Neural cell (in vitro differentiated cells): ENCODE measurements around the gene VIM. TPM values are rescaled to one million over a fixed set of nuclear protein-coding genes. Genes with fewer than 3 reads are reported as not detected.

Experiments used
- H2AFZ ChIP-seq: fragments of 200-600, 300-800 bp; sonication (generic), shearing (Covaris generic); 2 replicates; pipeline ENCODE4 v1.6.0; 2014; ENCODE audit warnings: low read depth, mild to moderate bottlenecking, antibody characterized with exemption, low read length, moderate library complexity
- H3F3A ChIP-seq: fragments of 200-600 bp; shearing (Covaris generic); 2 replicates; pipeline ENCODE4 v1.6.1; 2016; ENCODE audit warnings: mild to moderate bottlenecking, moderate library complexity, mixed read lengths, antibody characterized with exemption, low read length; ENCODE audit not compliant: insufficient read depth, poor library complexity, severe bottlenecking
- H3K27ac ChIP-seq: fragments of 200-600, 300-800 bp; sonication (generic), shearing (Covaris generic); 2 replicates; pipeline ENCODE4 v1.5.1; 2014; ENCODE audit warnings: mild to moderate bottlenecking, low read length, moderate library complexity
- H3K27me3 ChIP-seq: fragments of 300-800, 200-600 bp; sonication (generic), shearing (Covaris generic); 2 replicates; pipeline ENCODE4 v1.6.0; 2014; ENCODE audit warnings: mild to moderate bottlenecking, low read depth, low read length, moderate library complexity; ENCODE audit not compliant: insufficient read depth
- H3K36me3 ChIP-seq: fragments of 300-800, 200-600 bp; sonication (generic), shearing (Covaris generic); 2 replicates; pipeline ENCODE4 v1.5.1; 2014; ENCODE audit warnings: mild to moderate bottlenecking, antibody characterized with exemption, low read length, moderate library complexity; ENCODE audit not compliant: insufficient read depth
- H3K4me2 ChIP-seq: fragments of 300-800, 200-600 bp; sonication (generic), shearing (Covaris generic); 2 replicates; pipeline ENCODE4 v1.6.0; 2014; ENCODE audit warnings: mild to moderate bottlenecking, low read length
- H3K4me3 ChIP-seq: fragments of 300-800, 200-600 bp; sonication (generic), shearing (Covaris generic); 2 replicates; pipeline ENCODE4 v1.5.1; 2014; ENCODE audit warnings: mild to moderate bottlenecking, low read length, moderate library complexity
- H3K79me2 ChIP-seq: fragments of 200-600 bp; shearing (Covaris generic); replicated peaks from 2 replicates; pipeline ENCODE4 v1.6.0; 2014; ENCODE audit warnings: mild to moderate bottlenecking, low read length, moderate library complexity; ENCODE audit not compliant: insufficient read depth
- H3K9ac ChIP-seq: fragments of 300-800, 200-600 bp; sonication (generic), shearing (Covaris generic); 2 replicates; pipeline ENCODE4 v1.6.1; 2016; ENCODE audit warnings: mild to moderate bottlenecking, low read length, mixed read lengths
- H3K9me2 ChIP-seq: fragments of 200-600 bp; shearing (Covaris generic); 2 replicates; pipeline ENCODE4 v1.6.1; 2016; ENCODE audit warnings: mild to moderate bottlenecking, low read length, mixed read lengths; ENCODE audit not compliant: insufficient read depth
- H3K9me3 ChIP-seq: fragments of 200-600, 300-800 bp; sonication (generic), shearing (Covaris generic); 2 replicates; pipeline ENCODE4 v1.6.1; 2016; ENCODE audit warnings: mild to moderate bottlenecking, mixed run types, low read length, moderate library complexity, mixed read lengths
- H4K20me1 ChIP-seq: fragments of 200-600 bp; shearing (Covaris generic); 2 replicates; pipeline ENCODE4 v1.6.1; 2016; ENCODE audit warnings: mild to moderate bottlenecking, mixed run types; ENCODE audit not compliant: insufficient read depth
- EP300 ChIP-seq: fragments of 450-650 bp; conservative IDR thresholded peaks from 2 replicates; pipeline ENCODE4 v1.6.1; 2014; ENCODE audit warnings: antibody characterized with exemption, mild to moderate bottlenecking, moderate library complexity; ENCODE audit not compliant: poor library complexity, severe bottlenecking
- EZH2 ChIP-seq: fragments of 200-600, 300-800 bp; shearing (Covaris generic), sonication (generic); IDR thresholded peaks from 2 replicates; pipeline ENCODE4 v1.6.1; 2014; ENCODE audit warnings: antibody characterized with exemption, low read length, borderline replicate concordance, mild to moderate bottlenecking; ENCODE audit not compliant: insufficient read depth, poor library complexity, severe bottlenecking
- MXI1 ChIP-seq: fragments of 450-650 bp; conservative IDR thresholded peaks from 2 replicates; pipeline ENCODE4 v1.6.1; 2014; ENCODE audit warnings: antibody characterized with exemption, mild to moderate bottlenecking; ENCODE audit not compliant: poor library complexity, severe bottlenecking
- POLR2AphosphoS5 ChIP-seq: IDR thresholded peaks from 2 replicates; pipeline ENCODE4 v1.6.1; 2012
- RAD21 ChIP-seq: fragments of 450-650 bp; conservative IDR thresholded peaks from 2 replicates; pipeline ENCODE4 v1.6.1; 2014; ENCODE audit warnings: antibody characterized with exemption, mild to moderate bottlenecking, moderate library complexity
- REST ChIP-seq: IDR thresholded peaks from 2 replicates; pipeline ENCODE4 v1.6.1; 2012; ENCODE audit warnings: borderline replicate concordance
- SMC3 ChIP-seq: fragments of 450-650 bp; conservative IDR thresholded peaks from 2 replicates; pipeline ENCODE4 v1.6.1; 2014; ENCODE audit warnings: antibody characterized with exemption, mild to moderate bottlenecking, moderate library complexity; ENCODE audit not compliant: poor library complexity
- TAF1 ChIP-seq: IDR thresholded peaks from 2 replicates; pipeline ENCODE4 v1.6.1; 2012; ENCODE audit warnings: low read depth
- polyA plus RNA-seq: library from polyadenylated mRNA; depleted of rRNA; stranded (reverse); fragments of >200 nt; gene quantifications from 2 replicates; pipeline ENCODE4 v1.2.3, GENCODE V29; 2014
- TF ChIP-seq, protein P1 (sequence below): fragments of 450-650 bp; IDR thresholded peaks from 2 replicates; pipeline ENCODE4 v1.5.1; 2014; ENCODE audit warnings: antibody characterized with exemption, mild to moderate bottlenecking, moderate library complexity; ENCODE audit not compliant: poor library complexity, severe bottlenecking

Gene VIM
- polyA plus RNA-seq, 1 donor from 2014 or later, result 170 TPM

- H3K9ac ChIP-seq, result no peak overlapping the region
- H2AFZ ChIP-seq, result no peak overlapping the region
- no peaks in the 10 kb centered on the region for H3K79me2 ChIP-seq
- no peak overlapping the region for H3K4me2 ChIP-seq
- H3K4me3 ChIP-seq, result no peak overlapping the region
- no peak overlapping the region for H3K27ac ChIP-seq
- no peaks in the 10 kb centered on the region for H3F3A ChIP-seq
- no peak for TF ChIP-seq TAF1
- TF ChIP-seq REST, result no peak
- TF ChIP-seq RAD21, result no peak
- TF ChIP-seq EP300, result no peak
- TF ChIP-seq SMC3, result no peak
- TF ChIP-seq, protein P1, sequence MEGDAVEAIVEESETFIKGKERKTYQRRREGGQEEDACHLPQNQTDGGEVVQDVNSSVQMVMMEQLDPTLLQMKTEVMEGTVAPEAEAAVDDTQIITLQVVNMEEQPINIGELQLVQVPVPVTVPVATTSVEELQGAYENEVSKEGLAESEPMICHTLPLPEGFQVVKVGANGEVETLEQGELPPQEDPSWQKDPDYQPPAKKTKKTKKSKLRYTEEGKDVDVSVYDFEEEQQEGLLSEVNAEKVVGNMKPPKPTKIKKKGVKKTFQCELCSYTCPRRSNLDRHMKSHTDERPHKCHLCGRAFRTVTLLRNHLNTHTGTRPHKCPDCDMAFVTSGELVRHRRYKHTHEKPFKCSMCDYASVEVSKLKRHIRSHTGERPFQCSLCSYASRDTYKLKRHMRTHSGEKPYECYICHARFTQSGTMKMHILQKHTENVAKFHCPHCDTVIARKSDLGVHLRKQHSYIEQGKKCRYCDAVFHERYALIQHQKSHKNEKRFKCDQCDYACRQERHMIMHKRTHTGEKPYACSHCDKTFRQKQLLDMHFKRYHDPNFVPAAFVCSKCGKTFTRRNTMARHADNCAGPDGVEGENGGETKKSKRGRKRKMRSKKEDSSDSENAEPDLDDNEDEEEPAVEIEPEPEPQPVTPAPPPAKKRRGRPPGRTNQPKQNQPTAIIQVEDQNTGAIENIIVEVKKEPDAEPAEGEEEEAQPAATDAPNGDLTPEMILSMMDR, result no peak
- no peak for TF ChIP-seq EZH2
- TF ChIP-seq MXI1, result no peak
- TF ChIP-seq POLR2AphosphoS5, result no peak
- no peaks in the 10 kb centered on the region for H4K20me1 ChIP-seq
- peaks cover 2% of the 10 kb centered on the region for H3K36me3 ChIP-seq
- no peaks in the 10 kb centered on the region for H3K9me3 ChIP-seq
- no peaks in the 10 kb centered on the region for H3K9me2 ChIP-seq
- no peaks in the 10 kb centered on the region for H3K27me3 ChIP-seq
These were observed 12.1 kb downstream of the VIM start for GRCh38 chr10:17240096-17240495.

DNA sequence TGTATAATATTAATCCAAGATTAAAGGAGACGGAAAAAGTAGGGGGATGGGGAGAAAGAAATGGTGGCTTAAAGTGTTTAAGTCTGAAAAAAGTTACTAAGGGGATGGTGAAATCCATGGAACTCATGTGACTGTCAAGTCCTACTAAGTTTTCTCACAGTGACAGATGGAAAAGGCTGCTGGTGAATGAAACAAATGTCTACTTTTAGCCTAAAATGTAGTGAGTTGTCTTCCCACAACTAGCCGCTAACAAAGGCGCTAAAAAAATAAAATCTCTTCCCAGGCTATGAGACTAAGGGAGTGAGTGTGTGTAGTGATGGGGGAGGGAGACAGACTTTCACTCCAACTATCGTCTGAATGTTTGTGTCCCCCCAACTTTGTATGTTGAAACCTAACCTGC lies 12.6 kb downstream of the VIM start:
- TF ChIP-seq POLR2AphosphoS5, result no peak
- Histone ChIP-seq H2AFZ (no peak overlapping the region), H3K9ac (no peak overlapping the region), H3K4me3 (no peak overlapping the region), H3K9me2 (no peaks in the 10 kb centered on the region), H3K27ac (no peak overlapping the region), H3K36me3 (no peaks in the 10 kb centered on the region), H3K79me2 (no peaks in the 10 kb centered on the region), H3F3A (no peaks in the 10 kb centered on the region), H3K27me3 (no peaks in the 10 kb centered on the region), H3K4me2 (no peak overlapping the region), H3K9me3 (no peaks in the 10 kb centered on the region), H4K20me1 (no peaks in the 10 kb centered on the region)

DNA sequence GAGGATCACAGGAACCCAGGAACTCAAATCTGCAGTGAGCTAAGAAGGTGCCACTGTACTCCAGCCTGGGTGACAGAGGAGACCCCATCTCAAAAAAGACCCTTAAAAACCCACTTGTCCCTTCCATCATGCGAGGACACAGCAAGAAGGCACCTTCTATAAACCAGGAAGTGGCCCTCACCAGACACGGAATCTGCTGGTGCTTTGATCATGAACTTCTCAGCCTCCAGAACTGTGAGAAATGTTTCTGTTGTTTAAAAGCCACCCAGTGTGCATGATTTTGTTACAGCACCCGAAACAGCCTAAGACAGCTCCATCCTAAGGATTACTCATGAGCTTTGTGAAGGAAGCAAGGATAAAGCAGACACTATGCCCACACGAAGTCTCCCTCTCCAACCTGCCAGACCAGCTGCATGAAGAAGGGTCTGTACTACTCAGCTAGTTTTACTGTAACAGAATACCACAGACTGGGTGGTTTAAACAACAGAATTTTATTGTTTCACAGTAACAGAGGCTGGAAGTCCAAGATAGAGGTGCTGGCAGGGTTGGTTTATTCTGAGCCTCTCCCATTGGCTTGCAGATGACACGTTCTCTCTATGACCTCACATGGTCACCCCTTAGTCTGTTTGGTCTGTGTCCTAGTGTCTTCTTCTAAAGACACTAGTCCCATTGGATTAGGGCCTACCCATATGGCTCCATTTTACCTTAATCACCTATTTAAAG lies 13.7 kb downstream of the VIM start:
- Histone ChIP-seq H3K4me2 (no peak overlapping the region), H3K27ac (no peak overlapping the region), H4K20me1 (no peaks in the 10 kb centered on the region), H3K79me2 (no peaks in the 10 kb centered on the region), H3F3A (no peaks in the 10 kb centered on the region), H3K9ac (no peak overlapping the region), H2AFZ (no peak overlapping the region), H3K9me3 (no peaks in the 10 kb centered on the region), H3K27me3 (no peaks in the 10 kb centered on the region), H3K36me3 (no peaks in the 10 kb centered on the region), H3K4me3 (no peak overlapping the region), H3K9me2 (no peaks in the 10 kb centered on the region)
- no peak for TF ChIP-seq POLR2AphosphoS5
- no peak for TF ChIP-seq TAF1
- TF ChIP-seq EZH2, result no peak
- TF ChIP-seq REST, result no peak
- no peak for TF ChIP-seq MXI1
- TF ChIP-seq, protein P1, result no peak
- no peak for TF ChIP-seq EP300
- TF ChIP-seq SMC3, result no peak
- no peak for TF ChIP-seq RAD21
